Measurements from ENCODE around the gene HGD. TPM values are rescaled to one million over a fixed set of nuclear protein-coding genes. Genes with fewer than 3 reads are reported as not detected.

HGD gene, protein sequence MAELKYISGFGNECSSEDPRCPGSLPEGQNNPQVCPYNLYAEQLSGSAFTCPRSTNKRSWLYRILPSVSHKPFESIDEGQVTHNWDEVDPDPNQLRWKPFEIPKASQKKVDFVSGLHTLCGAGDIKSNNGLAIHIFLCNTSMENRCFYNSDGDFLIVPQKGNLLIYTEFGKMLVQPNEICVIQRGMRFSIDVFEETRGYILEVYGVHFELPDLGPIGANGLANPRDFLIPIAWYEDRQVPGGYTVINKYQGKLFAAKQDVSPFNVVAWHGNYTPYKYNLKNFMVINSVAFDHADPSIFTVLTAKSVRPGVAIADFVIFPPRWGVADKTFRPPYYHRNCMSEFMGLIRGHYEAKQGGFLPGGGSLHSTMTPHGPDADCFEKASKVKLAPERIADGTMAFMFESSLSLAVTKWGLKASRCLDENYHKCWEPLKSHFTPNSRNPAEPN
- total RNA-seq = 0.22 and 0.44 TPM in 2 replicates
- polyA plus RNA-seq = 0.18 and 0.33 TPM in 2 replicates
- not detected in 2 replicates for polyA plus RNA-seq (2011; cell fraction: cytosol; rRNA removed)
- polyA plus RNA-seq (2011; cell fraction: nucleus; rRNA removed) = 1.0 and 1.2 TPM in 2 replicates
- 0.12 TPM in 1 of 2 replicates, not detected in the other for polyA plus RNA-seq (2012)
- polyA minus RNA-seq = 0.11 and 0.51 TPM in 2 replicates
- polyA minus RNA-seq (2011; cell fraction: cytosol; rRNA and poly(A)+ RNA removed) = not detected
- 1.1 and 1.3 TPM in 2 replicates for polyA minus RNA-seq (2011; cell fraction: nucleus; rRNA and poly(A)+ RNA removed)
- Bru-seq, nascent RNA = percentile 27 among the genes with signal in this experiment
- BruChase-seq, experiment 1, labeled RNA remaining after a 6-hour chase = percentile 33 among the genes with signal in this experiment
- BruChase-seq, experiment 2, labeled RNA remaining after a 2-hour chase = percentile 32 among the genes with signal in this experiment
- long read RNA-seq, partial matches to known transcripts = 0 of 1 reads
- long read RNA-seq, other reads (novel, unspliced or antisense) = 1 of 1 reads

DNA sequence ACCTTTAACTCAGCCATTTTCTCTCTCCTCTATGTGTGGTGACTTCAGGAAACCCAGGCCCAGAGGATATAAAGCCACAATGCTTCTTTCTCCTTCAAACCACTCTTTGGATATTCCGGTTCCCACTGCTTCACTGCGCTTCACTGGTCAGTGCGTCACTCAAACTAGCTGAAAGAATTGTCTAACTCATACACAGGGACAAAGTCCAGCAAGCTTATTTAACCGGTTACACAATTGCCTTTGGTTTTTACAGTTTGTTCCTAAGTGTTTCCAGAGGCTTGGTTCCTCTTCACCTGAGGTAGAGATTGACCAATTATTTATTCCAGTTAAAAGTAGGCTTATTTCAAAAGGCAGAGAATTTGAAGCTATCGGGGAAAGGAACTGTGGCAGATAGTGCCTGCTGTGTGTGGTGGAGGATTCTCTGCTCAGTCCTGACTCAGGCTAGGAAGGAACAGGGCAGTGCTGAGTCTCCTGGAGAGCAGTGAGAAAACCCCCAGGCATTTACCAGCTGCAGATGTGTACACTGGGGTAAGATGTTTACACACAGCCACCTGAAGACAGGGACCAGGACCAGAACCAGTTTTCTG, at the start of gene HGD:
Gene HGD (minus strand): TSS at position 145 of the 587 bp plus-strand sequence. CDS start 128 bp downstream, at position 17.
- ChIA-PET POLR2A (no interaction called here), CTCF (interaction anchor here (1.9 kb wide), 1 partner anchor 12 kb away, joined by 7 read pairs; no protein-coding TSS in a partner anchor)
- dilution Hi-C loops (cut with MboI; ENCODE audit: extremely low pct_ligation_motif_present, low sequenced_read_pairs) = no loop called here
- no peaks in the 10 kb centered on the region for H3K36me3 ChIP-seq (ENCODE audit: control insufficient read depth in 2 of 2, extremely low read depth in 1 of 2, insufficient read depth in 2 of 2, low read length in 2 of 2)
- no peaks in the 10 kb centered on the region for H3K27me3 ChIP-seq (ENCODE audit: control insufficient read depth in 2 of 2, insufficient read depth in 2 of 2, low read length in 2 of 2)
- no peak within 1 kb of the TSS for H3K4me2 ChIP-seq (ENCODE audit: insufficient read depth, low read length)
- H3K4me1 ChIP-seq (ENCODE audit: control insufficient read depth, extremely low read depth, insufficient read depth, low read length) = peaks cover 21% of the 10 kb centered on the region
- H3K9me3 ChIP-seq (replicated peaks; ENCODE audit: control insufficient read depth, insufficient read depth, low read length) = no peaks in the 10 kb centered on the region
- DNase-seq (ENCODE audit: low read depth, low spot score) (no peak), FAIRE-seq (no peak)
- H3K9ac ChIP-seq (replicated peaks; ENCODE audit: extremely low read depth, insufficient read depth, low read length) = no peak within 1 kb of the TSS
- H4K20me1 ChIP-seq (replicated peaks; ENCODE audit: control insufficient read depth, extremely low read depth, insufficient read depth, low read length) = no peaks in the 10 kb centered on the region
- H3K27ac ChIP-seq (ENCODE audit: insufficient read depth, low read depth, low read length) = no peak within 1 kb of the TSS
- no peak within 1 kb of the TSS for H2AFZ ChIP-seq (ENCODE audit: low read depth, low read length)
- H3K79me2 ChIP-seq (ENCODE audit: control insufficient read depth, insufficient read depth, low read length) = no peaks in the 10 kb centered on the region
- H3K4me3 ChIP-seq (replicated peaks in 1 of 3; ENCODE audit: insufficient read depth in 1 of 3, low read depth in 1 of 3, low read length in 3 of 3) = no peak within 1 kb of the TSS
- no peaks in the 10 kb centered on the region for H3K9me1 ChIP-seq (replicated peaks; ENCODE audit: control insufficient read depth, extremely low read depth, insufficient read depth, low read length)
- intact Hi-C loops (cut with micrococcal nuclease) = no loop called here
- no TSS peak for BruUV-seq (replicated peaks)
- TF ChIP-seq MYC (IDR thresholded peaks at IDR 0.05; ENCODE audit: low read depth, low read length) (no peak), CTCF (IDR thresholded peaks at IDR 0.05; ENCODE audit: extremely low read depth in 1 of 2, insufficient read depth in 1 of 2, low read depth in 1 of 2, low read length in 2 of 2) (no peak), POLR2A (IDR thresholded peaks at IDR 0.05; ENCODE audit: low read depth, low read length) (no peak), POLR2AphosphoS5 (IDR thresholded peaks at IDR 0.05; ENCODE audit: insufficient read depth, low read depth, low read length) (no peak), GATA2 (IDR thresholded peaks at IDR 0.05; ENCODE audit: insufficient read depth, insufficient read length, low read depth, low read length) (no peak), FOS (IDR thresholded peaks at IDR 0.05; ENCODE audit: borderline replicate concordance, insufficient read depth, low read length) (no peak), EZH2 (IDR thresholded peaks at IDR 0.05; ENCODE audit: borderline replicate concordance, low read depth, low read length, severe bottlenecking) (no peak), JUN (IDR thresholded peaks at IDR 0.05; ENCODE audit: borderline replicate concordance, insufficient read depth, insufficient read length, low read depth) (no peak)
- TF ChIP-seq, protein P1, sequence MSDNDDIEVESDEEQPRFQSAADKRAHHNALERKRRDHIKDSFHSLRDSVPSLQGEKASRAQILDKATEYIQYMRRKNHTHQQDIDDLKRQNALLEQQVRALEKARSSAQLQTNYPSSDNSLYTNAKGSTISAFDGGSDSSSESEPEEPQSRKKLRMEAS (IDR thresholded peaks at IDR 0.05; ENCODE audit: insufficient read depth, insufficient read length) = no peak
